H9 (cell line): ENCODE measurements around the gene OR2T1. TPM values are rescaled to one million over a fixed set of nuclear protein-coding genes. Genes with fewer than 3 reads are reported as not detected.

Experiments used
- DNase-seq: peaks from one replicate; pipeline ENCODE4 v3.0.0-alpha.2; 2017
- H2AFZ ChIP-seq: one replicate; pipeline ENCODE4 v1.6.1; 2013; ENCODE audit warnings: mild to moderate bottlenecking, low read length, control low read depth, moderate library complexity
- H2AK5ac ChIP-seq: 2 replicates; pipeline ENCODE4 v1.6.1; 2013; ENCODE audit warnings: low read length, control low read depth, mixed read lengths; ENCODE audit not compliant: insufficient read length
- H2BK120ac ChIP-seq: one replicate; pipeline ENCODE4 v1.6.1; 2013; ENCODE audit warnings: low read depth, mild to moderate bottlenecking, low read length, control low read depth, inconsistent platforms; ENCODE audit not compliant: poor library complexity, severe bottlenecking
- H2BK12ac ChIP-seq: 2 replicates; pipeline ENCODE4 v1.6.1; 2013; ENCODE audit warnings: low read length, control low read depth, mixed read lengths, low read depth; ENCODE audit not compliant: insufficient read length
- H2BK15ac ChIP-seq: 2 replicates; pipeline ENCODE4 v1.6.1; 2013; ENCODE audit warnings: low read depth, low read length, control low read depth
- H2BK20ac ChIP-seq: one replicate; pipeline ENCODE4 v1.6.1; 2013; ENCODE audit warnings: low read depth, mild to moderate bottlenecking, low read length, control low read depth, inconsistent platforms; ENCODE audit not compliant: poor library complexity, severe bottlenecking
- H2BK5ac ChIP-seq: 2 replicates; pipeline ENCODE4 v1.6.1; 2013; ENCODE audit warnings: low read length, control low read depth, mixed read lengths; ENCODE audit not compliant: insufficient read length
- H3K14ac ChIP-seq: 2 replicates; pipeline ENCODE4 v1.6.1; 2013; ENCODE audit warnings: low read length, control low read depth; ENCODE audit not compliant: insufficient read depth
- H3K18ac ChIP-seq: 2 replicates; pipeline ENCODE4 v1.6.1; 2013; ENCODE audit warnings: low read depth, mild to moderate bottlenecking, mixed read lengths, low read length, control low read depth; ENCODE audit not compliant: insufficient read length
- H3K23ac ChIP-seq: 2 replicates; pipeline ENCODE4 v1.6.1; 2013; ENCODE audit warnings: low read length, control low read depth, mixed read lengths, low read depth; ENCODE audit not compliant: insufficient read length
- H3K23me2 ChIP-seq: 2 replicates; pipeline ENCODE4 v1.6.1; 2013; ENCODE audit warnings: low read depth, mild to moderate bottlenecking, mixed read lengths, low read length, control low read depth; ENCODE audit not compliant: insufficient read length, poor library complexity, severe bottlenecking
- H3K27ac ChIP-seq: 2 replicates; pipeline ENCODE4 v1.5.1; 2013; ENCODE audit warnings: low read length, control low read depth, mixed read lengths, low read depth; ENCODE audit not compliant: insufficient read length
- H3K27me3 ChIP-seq: 2 replicates; pipeline ENCODE4 v1.6.1; 2013; ENCODE audit warnings: low read length, control low read depth, inconsistent platforms; ENCODE audit not compliant: insufficient read depth
- H3K4ac ChIP-seq: 2 replicates; pipeline ENCODE4 v1.6.1; 2013; ENCODE audit warnings: low read depth, mild to moderate bottlenecking, control low read depth, inconsistent platforms, low read length, moderate library complexity
- H3K4me1 ChIP-seq: 2 replicates; pipeline ENCODE4 v1.6.1; 2013; ENCODE audit warnings: low read length, control low read depth, inconsistent platforms; ENCODE audit not compliant: insufficient read depth
- H3K4me2 ChIP-seq: 2 replicates; pipeline ENCODE4 v1.6.1; 2013; ENCODE audit warnings: low read length, control low read depth, mixed read lengths; ENCODE audit not compliant: insufficient read length, insufficient read depth
- H3K56ac ChIP-seq: 2 replicates; pipeline ENCODE4 v1.6.1; 2013; ENCODE audit warnings: low read depth, mild to moderate bottlenecking, mixed read lengths, low read length, control low read depth; ENCODE audit not compliant: insufficient read length
- H3K79me1 ChIP-seq: 2 replicates; pipeline ENCODE4 v1.6.1; 2013; ENCODE audit warnings: low read depth, mild to moderate bottlenecking, moderate library complexity, low read length, control low read depth, inconsistent platforms; ENCODE audit not compliant: insufficient read depth, poor library complexity, severe bottlenecking
- H3K79me2 ChIP-seq: 2 replicates; pipeline ENCODE4 v1.6.1; 2013; ENCODE audit warnings: low read length, control low read depth, inconsistent platforms; ENCODE audit not compliant: insufficient read depth
- H3K9ac ChIP-seq: 2 replicates; pipeline ENCODE4 v1.6.1; 2013; ENCODE audit warnings: low read length, control low read depth, mixed read lengths; ENCODE audit not compliant: insufficient read length; ENCODE audit errors: extremely low read depth
- H3K9me3 ChIP-seq: one replicate; pipeline ENCODE4 v1.6.1; 2013; ENCODE audit warnings: low read depth, low read length, inconsistent platforms; ENCODE audit not compliant: control insufficient read depth
- H3T11ph ChIP-seq: one replicate; pipeline ENCODE4 v1.6.1; 2013; ENCODE audit warnings: mild to moderate bottlenecking, low read length, control low read depth, inconsistent platforms
- H4K20me1 ChIP-seq: one replicate; pipeline ENCODE4 v1.6.1; 2013; ENCODE audit not compliant: control insufficient read depth, insufficient read length, insufficient read depth
- H4K5ac ChIP-seq: 2 replicates; pipeline ENCODE4 v1.6.1; 2013; ENCODE audit warnings: low read depth, mild to moderate bottlenecking, mixed read lengths, low read length, control low read depth; ENCODE audit not compliant: insufficient read length
- H4K8ac ChIP-seq: replicated peaks from 2 replicates; pipeline ENCODE4 v1.6.1; 2013; ENCODE audit warnings: low read length, control low read depth, mixed read lengths, low read depth; ENCODE audit not compliant: insufficient read length
- H4K91ac ChIP-seq: 2 replicates; pipeline ENCODE4 v1.6.1; 2013; ENCODE audit warnings: low read depth, mild to moderate bottlenecking, moderate library complexity, mixed read lengths, low read length, control low read depth; ENCODE audit not compliant: insufficient read length
- H3K27ac Mint-ChIP-seq, 3 experiments: 2 replicates in 2 of 3; 3 replicates in 1 of 3; pipeline ENCODE4 v1.8.0; 2020 to 2021; ENCODE audit warnings: mixed read lengths in 3 of 3, mild to moderate bottlenecking in 1 of 3, moderate library complexity in 1 of 3
- H3K27me3 Mint-ChIP-seq: 2 replicates; pipeline ENCODE4 v1.8.0; 2021; ENCODE audit warnings: low read depth, mild to moderate bottlenecking, moderate library complexity, mixed read lengths
- H3K36me3 Mint-ChIP-seq, 3 experiments: 2 replicates in 2 of 3; 3 replicates in 1 of 3; pipeline ENCODE4 v1.8.0; 2020 to 2021; ENCODE audit warnings: low read depth in 3 of 3, mixed read lengths in 3 of 3; ENCODE audit not compliant: insufficient read depth in 1 of 3
- H3K4me1 Mint-ChIP-seq, 2 experiments: 2 replicates each; pipeline ENCODE4 v1.8.0; 2020; ENCODE audit warnings: mixed read lengths in 2 of 2
- H3K4me3 Mint-ChIP-seq, 2 experiments: 2 replicates in 1 of 2; 3 replicates in 1 of 2; pipeline ENCODE4 v1.8.0; 2020 to 2021; ENCODE audit warnings: mild to moderate bottlenecking in 2 of 2, mixed read lengths in 2 of 2, moderate library complexity in 1 of 2
- H3K9me3 Mint-ChIP-seq, 2 experiments: 2 replicates in 1 of 2; 3 replicates in 1 of 2; pipeline ENCODE4 v1.8.0; 2020; ENCODE audit warnings: mild to moderate bottlenecking in 2 of 2, mixed read lengths in 2 of 2, moderate library complexity in 1 of 2
- CTCF ChIP-seq: fragments of 200-600 bp; sonication (generic); conservative IDR thresholded peaks from 3 replicates; pipeline ENCODE4 v1.8.0; 2021; ENCODE audit warnings: antibody characterized with exemption, mild to moderate bottlenecking
- WGBS: extraction: QIAGEN DNeasy Blood & Tissue Kit; methylation state at CpG from one replicate; pipeline ENCODE4 v1.1.7; 2013; ENCODE audit warnings: missing lambda C conversion rate, low lambda C conversion rate, mixed read lengths; ENCODE audit not compliant: insufficient read length; ENCODE audit errors: extremely low coverage; 5-methylcytosine and 5-hydroxymethylcytosine counted together
- total RNA-seq: library from RNA; stranded (reverse); gene quantifications from 2 replicates; pipeline ENCODE4 v1.2.1, GENCODE V29; 2021

OR2T1 gene
- total RNA-seq, 1 experiment from 2014 or later = not detected

- no peak overlapping the region for H3K27ac Mint-ChIP-seq
- Histone ChIP-seq H4K20me1 (no peaks in the 10 kb centered on the region), H3K18ac (no peak overlapping the region), H2BK5ac (no peak overlapping the region), H3K23me2 (no peaks in the 10 kb centered on the region), H3K79me2 (no peaks in the 10 kb centered on the region), H3K14ac (no peak overlapping the region), H4K5ac (no peak overlapping the region), H2AK5ac (no peak overlapping the region), H3K27me3 (no peaks in the 10 kb centered on the region), H3K4ac (no peak overlapping the region), H3K9me3 (peaks cover 88% of the 10 kb centered on the region), H3T11ph (no peak overlapping the region), H3K27ac (no peak overlapping the region), H3K56ac (no peak overlapping the region), H4K8ac (no peak overlapping the region), H3K9ac (no peak overlapping the region), H3K23ac (no peak overlapping the region), H2BK20ac (no peak overlapping the region), H3K79me1 (no peaks in the 10 kb centered on the region), H3K4me2 (no peak overlapping the region), H2BK12ac (no peak overlapping the region), H4K91ac (no peak overlapping the region), H3K4me1 (no peaks in the 10 kb centered on the region), H2BK120ac (no peak overlapping the region), H2BK15ac (no peak overlapping the region), H2AFZ (no peak overlapping the region)
- no peak overlapping the region for H3K4me3 Mint-ChIP-seq
- peaks cover 82 to 87% of the 10 kb centered on the region in 2 experiments for H3K9me3 Mint-ChIP-seq
- no peak for DNase-seq
- peaks cover 0 to 21% (median 15%) of the 10 kb centered on the region in 3 experiments; a peak in 6 of 7 replicates for H3K36me3 Mint-ChIP-seq
- no peak for TF ChIP-seq CTCF
- H3K27me3 Mint-ChIP-seq = peaks cover 2% of the 10 kb centered on the region; the same call in 1 of the 2 replicates
- H3K4me1 Mint-ChIP-seq = no peaks in the 10 kb centered on the region
- no CpG with 5 or more reads among the region's 2 CpGs for WGBS
Observed at GRCh38 chr1:248388426-248388825, 14.4 kb upstream of the OR2T1 start.
